K562 (cell line): ENCODE data around the gene KAZN. TPM values are rescaled to one million over a fixed set of nuclear protein-coding genes. Genes with fewer than 3 reads are reported as not detected.

Experiments
- BRD9 ChIP-seq: fragments of 450-650 bp; IDR thresholded peaks from 2 replicates; pipeline ENCODE4 v1.6.1; 2018; ENCODE audit warnings: low read depth; ENCODE audit not compliant: partially characterized antibody
- MAFG ChIP-seq: fragments of 450-650 bp; conservative IDR thresholded peaks from 2 replicates; pipeline ENCODE4 v1.6.1; 2016; ENCODE audit warnings: missing genetic modification characterization, missing compliant biosample characterization
- MNT ChIP-seq, 2 experiments: fragments of 450-650 bp; conservative IDR thresholded peaks; 2 replicates each; pipeline ENCODE4 v1.6.1; 2017; ENCODE audit warnings: mild to moderate bottlenecking in 2 of 2, moderate library complexity in 2 of 2
- NR0B1 ChIP-seq: fragments of 450-650 bp; IDR thresholded peaks from one replicate; pipeline ENCODE4 v1.6.1; 2018; ENCODE audit warnings: mild to moderate bottlenecking, moderate library complexity; ENCODE audit not compliant: partially characterized antibody
- RNF219 ChIP-seq: fragments of 250-450 bp; sonication (Bioruptor Pico); IDR thresholded peaks from 2 replicates; pipeline ENCODE4 v1.5.0; 2022; ENCODE audit warnings: mild to moderate bottlenecking
- SRF ChIP-seq, 2 experiments: fragments of 250-450, 450-650 bp in 1 of 2; sonication (Bioruptor Pico) in 1 of 2; sonication (generic) in 1 of 2; formaldehyde crosslinking; IDR thresholded peaks; 2 replicates each; pipeline versions ENCODE4 v1.5.0 to v1.5.1; 2020 to 2022; ENCODE audit warnings: mild to moderate bottlenecking in 1 of 2, missing genetic modification reagents in 1 of 2
- STAT5A ChIP-seq: IDR thresholded peaks from 2 replicates; pipeline ENCODE4 v1.6.1; 2012; ENCODE audit warnings: low read length, inconsistent platforms, borderline replicate concordance
- STAT5B ChIP-seq: fragments of 250-450 bp; sonication (Bioruptor Pico); IDR thresholded peaks from 2 replicates; pipeline ENCODE4 v1.8.0; 2021; ENCODE audit warnings: mild to moderate bottlenecking, inconsistent platforms
- STAT6 ChIP-seq: sonication (generic); formaldehyde crosslinking; IDR thresholded peaks from 2 replicates; pipeline ENCODE4 v1.8.1; 2023; ENCODE audit warnings: mild to moderate bottlenecking, missing genetic modification reagents
- TAF15 ChIP-seq: fragments of 200-400 bp; formaldehyde crosslinking; IDR thresholded peaks from 2 replicates; pipeline ENCODE4 v1.6.1; 2017; ENCODE audit warnings: mild to moderate bottlenecking, low read depth, low read length, moderate library complexity
- TFAP4 ChIP-seq: sonication (generic); formaldehyde crosslinking; IDR thresholded peaks from 2 replicates; pipeline ENCODE4 v1.8.0; 2022; ENCODE audit warnings: missing genetic modification reagents, mild to moderate bottlenecking, moderate library complexity, borderline replicate concordance
- ZNF143 ChIP-seq: sonication (generic); formaldehyde crosslinking; IDR thresholded peaks from 2 replicates; pipeline ENCODE4 v1.9.0; 2022; ENCODE audit warnings: mild to moderate bottlenecking, missing genetic modification reagents
- polyA plus RNA-seq, 8 experiments: library from polyadenylated mRNA; depleted of rRNA in 4 of 8; stranded (reverse) in 5 of 8; unstranded in 3 of 8; fragments of >200 nt; fragmentation: Nextera tagmentation in 2 of 8; fragmentation: Illumina TruSeq in 1 of 8; extraction: Ambion mirVana in 2 of 8; extraction: Trizol in 1 of 8; gene quantifications; 2 replicates each; pipeline versions ENCODE4 v1.2.1 to v1.2.3, GENCODE V29; 2011 to 2014; ENCODE audit warnings: inconsistent platforms in 1 of 8, missing spikeins in 1 of 8
- total RNA-seq, 7 experiments: library from RNA; depleted of rRNA in 6 of 7; stranded (reverse); fragments of >200 nt in 6 of 7; fragmentation: Illumina TruSeq in 2 of 7; extraction: Trizol in 2 of 7; gene quantifications; 2 replicates each; pipeline versions ENCODE4 v1.2.1 to v1.2.3, GENCODE V29; 2011 to 2021; ENCODE audit warnings: low replicate concordance in 1 of 7

KAZN gene
- total and polyA plus RNA-seq, 9 of the 15 experiments (the other 6 are each of a cell fraction or from before 2014, with no cell fraction given) = 2.1 to 21.6 (median 5.4) TPM

GRCh38 chr1:14777516-14778506 is 179.3 kb downstream of the KAZN start (continued):
- TF ChIP-seq NR0B1 (no peak), STAT5A (peak; percentile 99), MAFG (tag) (0 out of 2 replicates have a peak, but pooled peaks have one; percentile 18), STAT6 (CRISPR knock-in tag) (no peak), ZNF143 (CRISPR knock-in tag) (no peak), MNT (conservative IDR thresholded peaks at IDR 0.05) (peak; percentile 59 to 78; a peak in 2 of 4 replicates), STAT5B (CRISPR knock-in tag) (peak; percentile 62; the same call in 1 of the 2 replicates), TFAP4 (CRISPR knock-in tag) (no peak), BRD9 (peak; percentile 95), TAF15 (no peak), RNF219 (0 out of 2 replicates have a peak, but pooled peaks have one; percentile 53), SRF (CRISPR knock-in tag; IDR thresholded peaks at IDR 0.05) (peak; percentile 99 to 100)
